Gastrocnemius medialis (tissue), 4 donors: ENCODE measurements around the gene NUB1. TPM values are rescaled to one million over a fixed set of nuclear protein-coding genes. Genes with fewer than 3 reads are reported as not detected.
A peak's percentile ranks its signal among the peaks of the same experiment; 100 is the strongest.

Experiments used
- ATAC-seq, 2 donors: fragments of 150-250 bp; one replicate each; pipeline ENCODE4 v1.9.1; 2016
- DNase-seq, 2 donors: peaks; one replicate each; pipeline ENCODE4 v3.0.0-alpha.2; 2019
- H3K27ac ChIP-seq, 4 donors: fragments of 200-600 bp; sonication (generic); 1 replicate in 1 of 4; 2 replicates in 3 of 4; pipeline ENCODE4 v1.5.1; 2016 to 2018; ENCODE audit warnings: mild to moderate bottlenecking in 2 of 4, moderate library complexity in 1 of 4
- H3K27me3 ChIP-seq, 3 donors: fragments of 200-600 bp; sonication (generic) in 2 of 3; 1 replicate in 1 of 3; 2 replicates in 2 of 3; pipeline versions ENCODE4 v1.5.1 to v1.6.0; 2016 to 2019; ENCODE audit warnings: mild to moderate bottlenecking in 1 of 3, moderate library complexity in 1 of 3
- H3K36me3 ChIP-seq, 2 donors: fragments of 200-600 bp; sonication (generic) in 1 of 2; one replicate each; pipeline ENCODE4 v1.5.1; 2017 to 2018
- H3K4me1 ChIP-seq, 2 donors: fragments of 200-600 bp; sonication (generic) in 1 of 2; one replicate each; pipeline ENCODE4 v1.5.1; 2016 to 2017; ENCODE audit warnings: mild to moderate bottlenecking in 2 of 2
- H3K4me3 ChIP-seq, 4 donors: fragments of 200-600 bp; sonication (generic) in 3 of 4; 1 replicate in 1 of 4; 2 replicates in 3 of 4; pipeline ENCODE4 v1.5.1; 2016 to 2019; ENCODE audit warnings: mild to moderate bottlenecking in 2 of 4
- H3K9me3 ChIP-seq, 3 donors: fragments of 200-600 bp; sonication (generic) in 2 of 3; 1 replicate in 1 of 3; 2 replicates in 2 of 3; pipeline ENCODE4 v1.5.1; 2016 to 2019
- CTCF ChIP-seq, 5 experiments: fragments of 450-650 bp in 3 of 5; fragments of 200-600 bp in 2 of 5; sonication (generic) in 2 of 5; IDR thresholded peaks in 4 of 5; conservative IDR thresholded peaks in 1 of 5; 1 replicate in 4 of 5; 2 replicates in 1 of 5; pipeline ENCODE4 v1.5.1; 2016 to 2019; ENCODE audit warnings: antibody characterized with exemption in 5 of 5, mild to moderate bottlenecking in 3 of 5, moderate library complexity in 3 of 5
- POLR2A ChIP-seq, 2 donors: fragments of 450-650 bp; IDR thresholded peaks; one replicate each; pipeline ENCODE4 v1.6.1; 2017; ENCODE audit warnings: antibody characterized with exemption in 2 of 2, mild to moderate bottlenecking in 2 of 2, moderate library complexity in 2 of 2
- in situ Hi-C, 4 donors: fragments of 200-750 bp; cut with MboI; loops; one replicate each; pipeline versions ENCODE4 v1.15.0 to v1.8.0; 2017; ENCODE audit warnings: low sequenced_read_pairs in 4 of 4
- intact Hi-C: fragments of 100-400 bp; cut with DNase I; formaldehyde crosslinking; loops from one replicate; pipeline ENCODE4 v1.15.1; 2023; ENCODE audit warnings: low total_unique reads
- total RNA-seq, 4 donors: library from RNA; depleted of rRNA; stranded (reverse); fragments of >200 nt; gene quantifications; one replicate each; pipeline versions ENCODE4 v1.1.0 to v1.2.3, GENCODE V29; 2016

NUB1 gene
- total RNA-seq, 4 donors from 2014 or later: 45.3 to 59.0 (median 49.7) TPM

GRCh38 chr7:151315038-151315655 is 26.5 kb upstream of the NUB1 start:
- intact Hi-C loops: loop anchor here (1.0 to 5.0 kb wide), 3 partner anchors 35 to 444 kb away; no protein-coding TSS in a partner anchor

GRCh38 chr7:151316896-151317295 is 24.7 kb upstream of the NUB1 start:
- DNase-seq (no peak), ATAC-seq (no peak)
- TF ChIP-seq POLR2A (IDR thresholded peaks at IDR 0.05) (no peak), CTCF (IDR thresholded peaks at IDR 0.05 in 4 of 5, conservative IDR thresholded peaks at IDR 0.05 in 1 of 5) (no peak)
- no peak overlapping the region for H3K4me3 ChIP-seq
- H3K4me1 ChIP-seq: peaks cover 6% of the 10 kb centered on the region in 2 donors
- intact Hi-C loops (loop anchor here (5.0 kb wide), 1 partner anchor 130 kb away; no protein-coding TSS in a partner anchor), in situ Hi-C loops (loop anchor here in 2 of 4 donors (5.0 kb wide), 1 partner anchor 35 kb away; no protein-coding TSS in a partner anchor)
- H3K36me3 ChIP-seq: no peaks in the 10 kb centered on the region
- no peaks in the 10 kb centered on the region for H3K9me3 ChIP-seq
- H3K27me3 ChIP-seq: no peaks in the 10 kb centered on the region
- no peak overlapping the region for H3K27ac ChIP-seq

More at GRCh38 chr7:151315038-151315655, 26.5 kb upstream of the NUB1 start:
- Histone ChIP-seq H3K36me3 (no peaks in the 10 kb centered on the region), H3K9me3 (no peaks in the 10 kb centered on the region), H3K4me1 (peaks cover 6% of the 10 kb centered on the region in 2 donors), H3K4me3 (no peak overlapping the region), H3K27me3 (no peaks in the 10 kb centered on the region), H3K27ac (no peak overlapping the region)
- in situ Hi-C loops: loop anchor here in 2 of 4 donors (5.0 kb wide), 1 partner anchor 37 kb away; no protein-coding TSS in a partner anchor
- peak; percentile 65 to 72 for ATAC-seq
- peak; percentile 31 to 59 for DNase-seq
- TF ChIP-seq CTCF (IDR thresholded peaks at IDR 0.05 in 4 of 5, conservative IDR thresholded peaks at IDR 0.05 in 1 of 5) (peak; percentile 60 to 83 (median 80)), POLR2A (IDR thresholded peaks at IDR 0.05) (no peak)

GRCh38 chr7:151317936-151318335 is 23.7 kb upstream of the NUB1 start:
- DNase-seq (no peak), ATAC-seq (no peak)
- in situ Hi-C loops (loop anchor here in 2 of 4 donors (5.0 kb wide), 1 partner anchor 34 kb away; no protein-coding TSS in a partner anchor), intact Hi-C loops (loop anchor here (5.0 kb wide), 1 partner anchor 129 kb away; no protein-coding TSS in a partner anchor)
- H3K27ac ChIP-seq: no peak overlapping the region
- no peak overlapping the region for H3K4me3 ChIP-seq
- H3K4me1 ChIP-seq: peaks cover 6% of the 10 kb centered on the region in 2 donors
- H3K9me3 ChIP-seq: no peaks in the 10 kb centered on the region
- H3K36me3 ChIP-seq: no peaks in the 10 kb centered on the region
- no peaks in the 10 kb centered on the region for H3K27me3 ChIP-seq
- TF ChIP-seq POLR2A (IDR thresholded peaks at IDR 0.05): no peak
- no peak for TF ChIP-seq CTCF (IDR thresholded peaks at IDR 0.05 in 4 of 5, conservative IDR thresholded peaks at IDR 0.05 in 1 of 5)

- Histone ChIP-seq H3K9me3 (no peaks in the 10 kb centered on the region), H3K4me3 (no peak overlapping the region), H3K36me3 (no peaks in the 10 kb centered on the region), H3K27me3 (no peaks in the 10 kb centered on the region), H3K4me1 (peaks cover 3 to 4% of the 10 kb centered on the region in 2 donors), H3K27ac (no peak overlapping the region)
- in situ Hi-C loops: loop anchor here in 2 of 4 donors (5.0 kb wide), 1 partner anchor 33 kb away; no protein-coding TSS in a partner anchor
- no peak for TF ChIP-seq POLR2A (IDR thresholded peaks at IDR 0.05)
- TF ChIP-seq CTCF (IDR thresholded peaks at IDR 0.05 in 4 of 5, conservative IDR thresholded peaks at IDR 0.05 in 1 of 5): no peak
- no peak for DNase-seq
- no peak for ATAC-seq
- intact Hi-C loops: loop anchor here (5.0 kb wide), 1 partner anchor 128 kb away; no protein-coding TSS in a partner anchor
Measured at GRCh38 chr7:151319189-151319588, 22.4 kb upstream of the NUB1 start.
